ENCODE measurements around the gene LACTB. TPM values are rescaled to one million over a fixed set of nuclear protein-coding genes. Genes with fewer than 3 reads are reported as not detected.

LACTB gene
- total RNA-seq, 4 donors from 2014 or later = 13.6 to 25.0 (median 19.4) TPM

DNA sequence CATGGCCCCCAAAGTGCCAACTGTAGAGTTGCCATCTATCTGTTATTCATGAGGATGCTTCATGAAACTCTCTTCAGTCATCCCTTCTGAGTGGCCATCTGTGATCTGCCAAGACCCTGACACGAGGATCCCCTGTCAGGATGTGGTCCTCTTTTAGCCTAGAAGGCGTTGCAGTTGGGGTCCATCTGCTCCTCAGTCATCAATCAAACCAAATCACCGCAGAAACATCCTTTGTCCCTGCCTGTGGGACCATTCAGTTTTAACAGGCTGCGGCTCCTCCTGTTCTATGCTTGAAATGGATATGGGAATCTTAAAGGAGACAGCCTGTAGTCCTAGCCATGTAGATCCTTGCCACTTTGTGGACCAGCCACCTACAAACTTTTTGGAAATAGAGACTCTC lies 41.6 kb downstream of the LACTB start:
- 85 to 87% methylated on average over 4 of the region's 4 CpGs for WGBS, 2 donors
- intact Hi-C loops (cut with DNase I; ENCODE audit: low total_unique reads) = no loop called here
- DNase-seq (ENCODE audit: low spot score in 2 of 2) = no peak
- TF ChIP-seq POLR2A (IDR thresholded peaks at IDR 0.05) = no peak
- TF ChIP-seq, protein P1, sequence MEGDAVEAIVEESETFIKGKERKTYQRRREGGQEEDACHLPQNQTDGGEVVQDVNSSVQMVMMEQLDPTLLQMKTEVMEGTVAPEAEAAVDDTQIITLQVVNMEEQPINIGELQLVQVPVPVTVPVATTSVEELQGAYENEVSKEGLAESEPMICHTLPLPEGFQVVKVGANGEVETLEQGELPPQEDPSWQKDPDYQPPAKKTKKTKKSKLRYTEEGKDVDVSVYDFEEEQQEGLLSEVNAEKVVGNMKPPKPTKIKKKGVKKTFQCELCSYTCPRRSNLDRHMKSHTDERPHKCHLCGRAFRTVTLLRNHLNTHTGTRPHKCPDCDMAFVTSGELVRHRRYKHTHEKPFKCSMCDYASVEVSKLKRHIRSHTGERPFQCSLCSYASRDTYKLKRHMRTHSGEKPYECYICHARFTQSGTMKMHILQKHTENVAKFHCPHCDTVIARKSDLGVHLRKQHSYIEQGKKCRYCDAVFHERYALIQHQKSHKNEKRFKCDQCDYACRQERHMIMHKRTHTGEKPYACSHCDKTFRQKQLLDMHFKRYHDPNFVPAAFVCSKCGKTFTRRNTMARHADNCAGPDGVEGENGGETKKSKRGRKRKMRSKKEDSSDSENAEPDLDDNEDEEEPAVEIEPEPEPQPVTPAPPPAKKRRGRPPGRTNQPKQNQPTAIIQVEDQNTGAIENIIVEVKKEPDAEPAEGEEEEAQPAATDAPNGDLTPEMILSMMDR (IDR thresholded peaks at IDR 0.05) = no peak
- H3K4me3 ChIP-seq (ENCODE audit: low read depth, poor library complexity, severe bottlenecking) = no peak overlapping the region

- TF ChIP-seq, protein P1 (IDR thresholded peaks at IDR 0.05) = no peak
- TF ChIP-seq POLR2A (IDR thresholded peaks at IDR 0.05) = no peak
- DNase-seq (ENCODE audit: low spot score in 2 of 2) = no peak
- intact Hi-C loops (cut with DNase I; ENCODE audit: low total_unique reads) = no loop called here
- WGBS, 2 donors = 93 to 95% methylated on average over 6 of the region's 6 CpGs
- no peak overlapping the region for H3K4me3 ChIP-seq (ENCODE audit: low read depth, poor library complexity, severe bottlenecking)
These were observed 43.7 kb downstream of the LACTB start for GRCh38 chr15:63165166-63165859.

DNA sequence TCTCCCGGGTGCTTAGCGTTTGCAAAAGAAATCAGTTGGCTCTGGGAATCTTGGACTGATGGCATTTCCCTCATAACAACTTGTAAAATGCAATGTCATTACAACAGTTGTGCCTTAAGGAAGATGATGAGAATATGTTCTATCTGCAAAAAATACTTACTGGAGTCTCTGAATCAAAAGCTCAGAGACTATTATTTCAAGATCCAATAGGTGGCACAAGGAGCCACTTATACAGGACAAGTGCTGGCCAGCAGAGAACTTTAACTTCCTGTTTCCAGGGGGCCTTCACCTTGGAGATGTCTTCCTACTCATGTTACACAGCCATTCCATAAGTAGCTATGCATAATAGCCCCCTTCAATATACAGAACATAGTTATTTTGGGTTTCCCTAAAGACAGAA lies 44.6 kb downstream of the LACTB start:
- intact Hi-C loops (cut with DNase I; ENCODE audit: low total_unique reads) = no loop called here
- 76 to 81% methylated on average over 2 of the region's 2 CpGs for WGBS, 2 donors
- DNase-seq (ENCODE audit: low spot score in 2 of 2) = no peak
- no peak for TF ChIP-seq POLR2A (IDR thresholded peaks at IDR 0.05)
- TF ChIP-seq, protein P1 (IDR thresholded peaks at IDR 0.05) = no peak
- H3K4me3 ChIP-seq (ENCODE audit: low read depth, poor library complexity, severe bottlenecking) = no peak overlapping the region

GRCh38 chr15:63169788-63170187 lies 48.1 kb downstream of the LACTB start:
- 66 to 83% methylated on average over 2 of the region's 2 CpGs for WGBS, 2 donors
- DNase-seq (ENCODE audit: low spot score in 2 of 2) = no peak
- intact Hi-C loops (cut with DNase I; ENCODE audit: low total_unique reads) = no loop called here
- no peak overlapping the region for H3K4me3 ChIP-seq (ENCODE audit: low read depth, poor library complexity, severe bottlenecking)
- TF ChIP-seq POLR2A (IDR thresholded peaks at IDR 0.05) = no peak
- TF ChIP-seq, protein P1 (IDR thresholded peaks at IDR 0.05) = no peak

DNA sequence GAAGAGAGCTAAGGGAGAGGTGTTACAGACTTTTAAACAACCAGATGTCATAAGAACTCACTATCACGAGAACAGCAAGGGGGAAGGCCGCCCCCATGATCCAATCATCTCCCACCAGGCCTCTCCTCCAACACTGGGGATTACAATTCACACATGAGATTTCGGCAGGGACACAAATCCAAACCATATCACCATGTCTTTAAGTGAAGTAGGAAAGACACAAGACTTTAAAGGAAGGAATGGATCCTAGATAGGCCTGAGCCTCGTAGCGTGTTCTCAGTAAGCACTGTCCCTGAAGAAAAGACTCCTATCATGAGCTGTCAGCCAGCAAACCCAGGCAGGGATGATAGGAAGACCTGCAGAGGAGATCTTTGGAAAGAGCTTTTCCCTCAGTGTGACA lies 50.7 kb downstream of the LACTB start:
- no peak for DNase-seq (ENCODE audit: low spot score in 2 of 2)
- no peak for TF ChIP-seq POLR2A (IDR thresholded peaks at IDR 0.05)
- TF ChIP-seq, protein P1 (IDR thresholded peaks at IDR 0.05) = no peak
- H3K4me3 ChIP-seq (ENCODE audit: low read depth, poor library complexity, severe bottlenecking) = no peak overlapping the region
- intact Hi-C loops (cut with DNase I; ENCODE audit: low total_unique reads) = no loop called here
- 94 to 96% methylated on average over 5 of the region's 5 CpGs for WGBS, 2 donors
